Fibroblast of mammary gland (primary cell): Measurements from ENCODE around the gene S100A16.

Experiments
- DNase-seq: peaks from one replicate; pipeline ENCODE4 v3.0.0-alpha.2; 2010; ENCODE audit warnings: low read depth
- H3K4me3 ChIP-seq: 2 replicates; pipeline ENCODE4 v1.5.1; 2011; ENCODE audit warnings: low read depth, mild to moderate bottlenecking, low read length, moderate library complexity; ENCODE audit not compliant: control insufficient read depth
- CTCF ChIP-seq: conservative IDR thresholded peaks from 2 replicates; pipeline ENCODE4 v1.5.1; 2011; ENCODE audit warnings: low read depth, low read length, inconsistent platforms; ENCODE audit not compliant: control insufficient read depth, insufficient read depth

S100A16 gene

DNA sequence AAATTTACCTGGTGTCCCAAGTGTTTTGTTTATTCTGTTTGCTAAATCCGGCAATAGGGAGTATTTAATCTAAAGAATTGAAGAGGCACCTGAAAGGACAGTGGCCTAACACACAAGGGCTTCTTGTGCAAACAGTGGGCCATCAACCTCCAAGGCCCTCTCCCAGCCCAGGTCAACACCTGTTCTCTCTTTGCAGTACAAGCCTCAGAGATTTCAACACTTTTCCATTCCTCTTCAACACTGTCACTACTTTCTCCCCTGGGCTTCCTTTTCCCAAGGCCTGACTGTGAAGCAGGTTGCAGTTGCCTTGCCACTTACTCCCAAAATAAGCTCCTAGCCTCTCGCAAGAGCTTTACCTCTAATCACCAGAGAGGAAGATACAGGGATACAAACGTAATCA, 42.4 kb upstream of the S100A16 start:
- DNase-seq = no peak
- no peak for TF ChIP-seq CTCF
- no peak overlapping the region for H3K4me3 ChIP-seq

DNA sequence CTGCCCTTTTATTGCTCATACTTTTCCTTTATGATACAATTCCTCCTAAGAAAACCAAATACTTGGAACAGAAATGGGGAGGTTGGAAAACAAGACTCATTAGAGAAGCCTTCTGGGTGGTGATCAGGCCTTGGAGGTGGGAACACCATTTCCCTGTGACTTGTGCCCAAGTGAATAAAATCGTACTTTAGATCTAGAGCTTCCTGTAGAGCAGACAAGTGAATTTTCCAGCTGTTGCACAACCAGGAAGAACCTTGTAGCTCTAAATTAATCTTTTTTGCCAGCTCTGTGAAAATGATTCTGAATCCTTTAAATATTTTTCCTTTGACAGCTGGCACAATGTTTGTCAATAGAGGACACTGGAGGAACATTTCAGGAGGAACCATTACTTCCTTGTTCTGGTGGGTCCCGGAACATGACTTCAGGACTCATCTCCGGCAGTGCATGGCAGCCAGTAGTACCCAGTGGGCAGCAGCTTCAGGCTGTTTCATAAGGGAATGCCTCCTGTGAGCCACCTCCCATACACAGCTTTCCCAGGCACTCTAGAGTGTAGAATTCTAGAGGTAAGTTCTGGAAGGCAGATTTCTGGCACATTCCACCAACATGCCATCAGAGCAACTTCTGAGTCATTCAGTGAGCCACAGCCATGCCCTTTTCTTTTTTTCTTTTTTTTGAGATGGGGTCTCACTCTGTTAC, 40.0 kb upstream of the S100A16 start:
- no peak overlapping the region for H3K4me3 ChIP-seq
- DNase-seq = peak; percentile 53
- TF ChIP-seq CTCF = no peak

GRCh38 chr1:153651771-153652170, 38.8 kb upstream of the S100A16 start:
- no peak for TF ChIP-seq CTCF
- no peak overlapping the region for H3K4me3 ChIP-seq
- DNase-seq = no peak

GRCh38 chr1:153649863-153650235, 36.9 kb upstream of the S100A16 start:
- no peak for TF ChIP-seq CTCF
- no peak overlapping the region for H3K4me3 ChIP-seq
- no peak for DNase-seq

DNA sequence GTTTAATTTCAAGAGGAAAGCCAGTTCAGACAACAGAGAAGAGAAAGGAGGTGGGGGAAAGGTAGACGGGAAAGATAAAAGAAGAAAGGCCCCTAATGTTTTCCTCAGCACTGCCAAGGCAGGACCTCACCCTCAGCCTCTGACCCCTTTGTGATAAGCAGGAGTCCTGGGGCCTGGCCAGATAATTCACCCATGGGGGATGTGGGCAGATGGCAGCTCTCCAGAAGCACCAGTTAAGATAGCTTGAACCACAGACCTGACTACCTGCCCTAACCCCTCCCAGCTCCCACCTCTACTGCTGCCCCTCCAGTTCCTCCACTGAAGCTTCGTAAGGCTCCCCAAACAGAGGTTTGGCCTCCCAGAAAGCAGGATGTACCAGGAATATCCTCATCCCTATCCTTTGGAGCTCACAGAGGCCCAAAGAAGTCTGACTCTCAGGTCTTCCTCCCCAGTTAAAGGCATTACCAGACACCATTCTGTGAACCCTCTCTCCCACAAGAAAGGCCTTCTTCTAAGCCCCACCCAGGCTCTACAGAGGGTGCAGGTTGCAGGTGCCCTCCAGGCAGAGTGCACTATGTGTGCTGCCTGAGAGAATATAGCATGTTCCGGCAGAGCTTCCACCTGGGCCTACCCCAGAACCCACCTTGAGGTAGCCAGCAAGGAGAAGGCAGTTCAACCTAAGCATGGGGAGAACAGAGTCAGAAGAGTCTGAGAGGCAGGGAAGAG, 36.4 kb upstream of the S100A16 start:
- DNase-seq = no peak
- no peak for TF ChIP-seq CTCF
- no peak overlapping the region for H3K4me3 ChIP-seq

- no peak for DNase-seq
- H3K4me3 ChIP-seq = no peak overlapping the region
- TF ChIP-seq CTCF = no peak
Observed at GRCh38 chr1:153648000-153648643, 35.2 kb upstream of the S100A16 start.
